ENCODE measurements around the gene PLXNA3. TPM values are rescaled to one million over a fixed set of nuclear protein-coding genes. Genes with fewer than 3 reads are reported as not detected.

The PLXNA3 gene
- total and polyA plus RNA-seq, 2 donors (not counting 1 experiment from before 2014, with no cell fraction given): 17.8 to 18.4 TPM

DNA sequence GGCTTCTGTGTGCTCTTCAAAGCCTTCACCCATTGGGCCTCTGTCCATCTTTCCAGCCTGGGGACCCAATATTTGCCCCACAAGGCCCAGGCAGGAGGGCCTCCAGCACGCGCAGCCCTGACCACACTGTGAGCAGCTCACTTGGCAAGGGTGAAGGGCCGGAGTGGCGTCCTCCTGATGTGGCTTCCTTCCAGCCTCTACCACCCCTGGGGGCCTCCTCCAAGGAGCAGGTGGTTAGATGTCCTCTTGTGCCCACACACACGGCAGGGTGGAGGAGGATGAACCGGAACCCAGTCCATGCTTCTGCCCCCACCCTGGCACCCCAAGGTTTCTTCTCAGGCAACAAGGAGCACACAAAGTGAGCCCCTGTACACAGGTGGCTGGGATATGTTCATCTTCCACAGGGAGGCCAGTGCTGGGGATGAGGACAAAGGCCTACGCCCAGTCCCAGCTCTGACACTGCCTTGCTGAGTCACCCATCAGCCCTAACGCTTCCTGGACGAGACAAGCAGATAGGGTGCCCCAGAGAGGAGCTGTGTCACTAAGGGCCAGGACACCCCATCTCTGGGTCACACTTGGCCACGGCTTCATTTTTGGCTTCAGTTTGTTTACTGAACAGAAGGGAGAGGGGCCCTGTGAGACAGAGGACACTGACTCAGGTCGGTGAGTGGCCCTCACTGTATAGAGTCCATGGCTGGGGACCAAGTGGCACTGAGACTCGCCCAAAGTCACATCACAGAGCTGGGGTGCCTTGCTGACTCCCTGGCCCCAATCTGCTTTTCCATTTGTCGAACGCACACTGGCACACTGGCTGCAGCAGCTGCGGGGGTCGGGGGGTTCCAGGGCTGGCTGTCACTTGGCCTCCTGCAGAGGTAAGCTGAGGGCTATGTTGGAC lies 26.4 kb downstream of the PLXNA3 start:
- no peak overlapping the region for H3K9ac ChIP-seq (ENCODE audit: insufficient read depth, low read length)
- H3K4me2 ChIP-seq (ENCODE audit: extremely low read depth, insufficient read depth, low read length): no peak overlapping the region
- peaks cover 1% of the 10 kb centered on the region for H3K4me1 ChIP-seq (ENCODE audit: control insufficient read depth, extremely low read depth, insufficient read depth, low read length)
- no peak for TF ChIP-seq CTCF (conservative IDR thresholded peaks at IDR 0.05 in 1 of 2, IDR thresholded peaks at IDR 0.05 in 1 of 2; ENCODE audit: low read depth in 1 of 2, low read length in 2 of 2)
- TF ChIP-seq EZH2 (IDR thresholded peaks at IDR 0.05; ENCODE audit: low read length, missing control alignments): no peak
- no peak overlapping the region for H3K27ac ChIP-seq (ENCODE audit: insufficient read depth, low read length)
- peaks cover 4% of the 10 kb centered on the region for H3K79me2 ChIP-seq (ENCODE audit: control insufficient read depth, insufficient read depth, low read length)
- H3K27me3 ChIP-seq (ENCODE audit: control insufficient read depth, insufficient read depth, low read length): no peaks in the 10 kb centered on the region
- H3K36me3 ChIP-seq (ENCODE audit: control insufficient read depth, insufficient read depth, low read length): peaks cover 5% of the 10 kb centered on the region
- no peak overlapping the region for H2AFZ ChIP-seq (ENCODE audit: low read length)
- H3K9me3 ChIP-seq (ENCODE audit: control insufficient read depth, insufficient read depth, low read depth, low read length): no peaks in the 10 kb centered on the region
- no peaks in the 10 kb centered on the region for H4K20me1 ChIP-seq (ENCODE audit: control insufficient read depth, extremely low read depth, insufficient read depth, low read length)
- no peak overlapping the region for H3K4me3 ChIP-seq (replicated peaks in 1 of 4; ENCODE audit: control extremely low read depth in 1 of 4, insufficient read depth in 1 of 4, low read depth in 3 of 4, low read length in 4 of 4)
- no peak for DNase-seq (ENCODE audit: low read depth in 2 of 2)

DNA sequence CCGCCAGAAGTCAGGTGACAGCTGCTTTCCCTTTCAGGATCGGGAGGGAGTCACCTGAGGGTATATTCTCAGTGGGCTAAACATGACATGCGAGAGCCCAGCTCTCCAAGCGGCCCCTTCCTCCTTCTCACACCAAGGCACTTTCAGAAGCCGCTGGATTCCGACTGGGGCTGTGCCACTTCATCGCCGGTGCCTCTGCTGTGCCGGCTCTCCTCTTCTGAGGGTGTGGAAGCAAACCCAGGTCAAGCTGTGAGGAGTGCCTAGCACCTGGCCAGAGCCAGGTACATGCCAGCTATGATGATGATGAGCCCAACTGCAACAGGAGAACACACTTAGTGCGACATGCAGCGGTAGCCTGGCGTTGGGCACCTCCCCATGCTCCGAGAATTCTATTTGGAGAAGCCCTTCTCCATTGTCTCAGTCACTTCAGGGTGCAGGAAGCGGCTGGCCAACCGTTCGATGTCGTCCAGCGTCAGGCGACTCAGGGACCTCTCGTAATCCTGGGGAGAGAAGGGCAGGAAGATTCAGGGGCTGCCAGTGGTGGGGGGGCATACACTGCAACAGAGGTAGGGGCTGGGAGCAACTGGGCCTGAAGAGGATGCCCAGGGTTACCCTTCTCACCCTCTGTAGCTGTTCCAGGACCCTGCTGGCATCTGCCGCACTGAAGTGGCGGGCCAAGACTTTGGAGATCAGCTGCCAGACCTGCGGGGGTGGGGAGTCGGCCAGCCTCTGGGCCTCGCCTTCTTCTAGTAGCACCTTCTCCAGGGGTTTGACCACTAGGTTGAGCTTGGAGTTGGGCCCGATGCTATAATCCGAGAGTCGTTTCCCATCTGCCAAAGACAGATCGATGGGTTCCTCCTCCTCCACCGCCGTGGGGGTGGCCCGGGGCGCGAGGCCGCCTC lies 27.3 kb downstream of the PLXNA3 start:
- TF ChIP-seq EZH2 (IDR thresholded peaks at IDR 0.05; ENCODE audit: low read length, missing control alignments) (no peak), CTCF (conservative IDR thresholded peaks at IDR 0.05 in 1 of 2, IDR thresholded peaks at IDR 0.05 in 1 of 2; ENCODE audit: low read depth in 1 of 2, low read length in 2 of 2) (no peak)

DNA sequence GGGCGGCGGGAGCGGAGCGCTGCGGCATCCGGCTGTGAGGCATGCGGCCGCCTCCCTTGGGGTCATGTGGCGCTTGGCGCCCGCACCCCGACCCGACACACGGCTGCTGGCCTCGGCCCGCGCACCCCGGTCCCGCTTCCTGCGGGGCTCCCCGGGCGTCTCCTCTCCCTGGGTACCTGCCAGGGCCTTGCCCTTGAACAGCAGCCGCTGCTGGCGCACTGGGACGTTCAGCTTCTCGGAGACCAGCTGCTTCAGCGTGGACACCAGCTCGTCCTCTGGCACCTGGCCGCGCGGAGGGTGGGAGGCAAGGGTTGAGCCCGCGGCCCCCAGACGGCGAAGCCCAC lies 27.9 kb downstream of the PLXNA3 start:
- no peak for DNase-seq (ENCODE audit: low read depth in 2 of 2)
- peaks cover 5% of the 10 kb centered on the region for H3K36me3 ChIP-seq (ENCODE audit: control insufficient read depth, insufficient read depth, low read length)
- TF ChIP-seq CTCF (conservative IDR thresholded peaks at IDR 0.05 in 1 of 2, IDR thresholded peaks at IDR 0.05 in 1 of 2; ENCODE audit: low read depth in 1 of 2, low read length in 2 of 2) (no peak), EZH2 (IDR thresholded peaks at IDR 0.05; ENCODE audit: low read length, missing control alignments) (no peak)
- H3K9ac ChIP-seq (ENCODE audit: insufficient read depth, low read length): peak overlapping the region; percentile 58
- H3K79me2 ChIP-seq (ENCODE audit: control insufficient read depth, insufficient read depth, low read length): peaks cover 4% of the 10 kb centered on the region
- H3K4me2 ChIP-seq (ENCODE audit: extremely low read depth, insufficient read depth, low read length): peak overlapping the region; percentile 48
- no peak overlapping the region for H3K27ac ChIP-seq (ENCODE audit: insufficient read depth, low read length)
- no peaks in the 10 kb centered on the region for H3K27me3 ChIP-seq (ENCODE audit: control insufficient read depth, insufficient read depth, low read length)
- H4K20me1 ChIP-seq (ENCODE audit: control insufficient read depth, extremely low read depth, insufficient read depth, low read length): no peaks in the 10 kb centered on the region
- no peaks in the 10 kb centered on the region for H3K9me3 ChIP-seq (ENCODE audit: control insufficient read depth, insufficient read depth, low read depth, low read length)
- peaks cover 2% of the 10 kb centered on the region for H3K4me1 ChIP-seq (ENCODE audit: control insufficient read depth, extremely low read depth, insufficient read depth, low read length)
- peak overlapping the region; percentile 29 to 62 (median 47) for H3K4me3 ChIP-seq (replicated peaks in 1 of 4; ENCODE audit: control extremely low read depth in 1 of 4, insufficient read depth in 1 of 4, low read depth in 3 of 4, low read length in 4 of 4)
- H2AFZ ChIP-seq (ENCODE audit: low read length): no peak overlapping the region

More for the DNA sequence above, 27.3 kb downstream of the PLXNA3 start:
- Histone ChIP-seq H3K27me3 (ENCODE audit: control insufficient read depth, insufficient read depth, low read length) (no peaks in the 10 kb centered on the region), H3K36me3 (ENCODE audit: control insufficient read depth, insufficient read depth, low read length) (peaks cover 5% of the 10 kb centered on the region), H4K20me1 (ENCODE audit: control insufficient read depth, extremely low read depth, insufficient read depth, low read length) (no peaks in the 10 kb centered on the region), H3K4me3 (replicated peaks in 1 of 4; ENCODE audit: control extremely low read depth in 1 of 4, insufficient read depth in 1 of 4, low read depth in 3 of 4, low read length in 4 of 4) (peak overlapping the region; percentile 33 to 62 (median 47)), H3K9me3 (ENCODE audit: control insufficient read depth, insufficient read depth, low read depth, low read length) (no peaks in the 10 kb centered on the region), H3K4me2 (ENCODE audit: extremely low read depth, insufficient read depth, low read length) (peak overlapping the region; percentile 48), H3K9ac (ENCODE audit: insufficient read depth, low read length) (peak overlapping the region; percentile 58), H2AFZ (ENCODE audit: low read length) (no peak overlapping the region), H3K27ac (ENCODE audit: insufficient read depth, low read length) (no peak overlapping the region), H3K4me1 (ENCODE audit: control insufficient read depth, extremely low read depth, insufficient read depth, low read length) (peaks cover 2% of the 10 kb centered on the region), H3K79me2 (ENCODE audit: control insufficient read depth, insufficient read depth, low read length) (peaks cover 4% of the 10 kb centered on the region)
- no peak for DNase-seq (ENCODE audit: low read depth in 2 of 2)
